Esophagus muscularis mucosa (tissue), 3 donors: ENCODE results near the gene MARK3.

ENCODE experiments used
- POLR2A ChIP-seq: fragments of 450-650 bp; IDR thresholded peaks from one replicate; pipeline ENCODE4 v1.6.1; 2017; ENCODE audit warnings: antibody characterized with exemption, moderate library complexity, mild to moderate bottlenecking, low read depth
- TF ChIP-seq, protein P1 (sequence below), 3 experiments: fragments of 200-600 bp in 2 of 3; fragments of 450-650 bp in 1 of 3; sonication (generic) in 2 of 3; IDR thresholded peaks; one replicate each; pipeline ENCODE4 v1.5.1; 2017 to 2019; ENCODE audit warnings: antibody characterized with exemption in 3 of 3, mild to moderate bottlenecking in 2 of 3, moderate library complexity in 1 of 3

DNA sequence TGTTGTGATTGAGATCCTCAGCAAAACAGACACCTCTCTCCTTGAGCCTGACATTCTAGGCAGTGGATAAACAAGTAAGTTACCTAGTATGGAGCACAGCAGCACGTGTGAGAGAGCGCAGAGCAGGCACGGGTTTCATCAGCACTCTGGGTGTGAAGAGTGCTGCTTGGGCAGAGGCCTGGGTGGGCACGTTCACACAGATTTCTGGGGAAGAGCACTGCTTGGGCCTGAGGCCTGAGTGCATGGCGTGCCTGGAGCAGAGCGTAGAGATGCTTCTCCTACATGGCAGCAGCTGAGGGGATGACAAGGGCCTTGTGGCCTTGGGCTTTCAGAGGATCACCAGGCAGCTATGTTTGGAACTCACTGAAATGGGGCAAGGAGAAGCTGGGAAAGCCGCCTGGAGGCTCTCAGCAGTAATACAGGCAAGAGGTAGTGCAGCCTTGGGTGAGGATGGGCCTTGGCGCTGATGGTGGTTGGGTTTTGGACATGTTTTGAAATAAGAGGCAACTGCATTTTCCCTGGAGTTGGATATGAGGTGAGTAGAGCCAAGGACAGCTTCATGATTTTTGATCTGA, 119.9 kb downstream of the MARK3 start:
- TF ChIP-seq, protein P1, sequence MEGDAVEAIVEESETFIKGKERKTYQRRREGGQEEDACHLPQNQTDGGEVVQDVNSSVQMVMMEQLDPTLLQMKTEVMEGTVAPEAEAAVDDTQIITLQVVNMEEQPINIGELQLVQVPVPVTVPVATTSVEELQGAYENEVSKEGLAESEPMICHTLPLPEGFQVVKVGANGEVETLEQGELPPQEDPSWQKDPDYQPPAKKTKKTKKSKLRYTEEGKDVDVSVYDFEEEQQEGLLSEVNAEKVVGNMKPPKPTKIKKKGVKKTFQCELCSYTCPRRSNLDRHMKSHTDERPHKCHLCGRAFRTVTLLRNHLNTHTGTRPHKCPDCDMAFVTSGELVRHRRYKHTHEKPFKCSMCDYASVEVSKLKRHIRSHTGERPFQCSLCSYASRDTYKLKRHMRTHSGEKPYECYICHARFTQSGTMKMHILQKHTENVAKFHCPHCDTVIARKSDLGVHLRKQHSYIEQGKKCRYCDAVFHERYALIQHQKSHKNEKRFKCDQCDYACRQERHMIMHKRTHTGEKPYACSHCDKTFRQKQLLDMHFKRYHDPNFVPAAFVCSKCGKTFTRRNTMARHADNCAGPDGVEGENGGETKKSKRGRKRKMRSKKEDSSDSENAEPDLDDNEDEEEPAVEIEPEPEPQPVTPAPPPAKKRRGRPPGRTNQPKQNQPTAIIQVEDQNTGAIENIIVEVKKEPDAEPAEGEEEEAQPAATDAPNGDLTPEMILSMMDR (IDR thresholded peaks at IDR 0.05) = no peak
- TF ChIP-seq POLR2A = no peak
